C1 segment of cervical spinal cord (tissue), 14 donors: ENCODE data around the gene KANTR.

Experiments
- DNase-seq, 14 donors: peaks; one replicate each; lab custom pipeline; 2025; lab: John Stamatoyannopoulos, UW

The KANTR gene

DNA sequence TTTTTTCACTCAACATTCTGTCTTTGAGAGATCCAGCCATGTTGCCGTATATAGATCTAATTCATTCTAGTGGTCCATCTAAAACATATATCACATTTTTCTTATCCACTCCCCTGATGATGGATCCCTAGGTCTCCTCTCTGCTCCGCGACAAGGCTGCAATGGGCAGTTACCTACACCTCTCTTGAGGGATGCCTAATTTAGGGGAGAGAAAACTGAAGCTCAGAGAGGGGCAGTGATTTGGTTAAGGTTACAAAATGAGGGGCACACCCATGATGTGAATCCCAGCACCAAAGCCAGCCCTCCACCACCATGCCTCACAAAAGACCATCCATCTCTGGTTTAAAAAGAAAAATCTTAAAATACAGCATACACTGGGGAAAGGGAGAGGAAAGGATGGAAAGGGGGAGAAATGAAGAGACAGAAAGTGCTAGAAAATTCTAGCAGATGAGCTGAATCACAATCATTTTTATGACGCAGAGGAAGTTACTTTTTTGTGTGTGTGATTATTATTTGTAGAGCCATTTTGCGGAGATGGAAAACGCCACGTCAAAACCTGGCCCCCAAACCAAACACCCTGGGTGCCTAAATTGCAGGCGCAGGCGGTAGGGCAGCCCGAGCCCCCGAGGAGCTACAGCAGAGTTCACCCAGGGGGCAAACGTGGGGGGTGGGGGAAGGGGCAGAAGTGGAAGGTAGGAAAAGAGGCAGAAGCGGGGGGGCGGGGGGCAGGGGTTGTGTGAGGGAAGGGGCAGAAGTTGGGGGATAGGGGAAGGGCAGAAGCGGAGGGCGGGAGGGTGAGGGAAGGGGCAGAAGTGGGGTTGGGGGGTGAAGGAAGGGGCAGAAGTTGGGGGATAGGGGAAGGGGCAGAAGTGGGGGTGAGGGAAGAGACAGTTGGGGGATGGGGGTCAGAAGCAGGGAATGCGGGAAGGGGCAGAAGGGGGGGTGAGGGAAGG lies 13.0 kb upstream of the KANTR start:
- peak in 1 of 14 donors; percentile 8 for DNase-seq

DNA sequence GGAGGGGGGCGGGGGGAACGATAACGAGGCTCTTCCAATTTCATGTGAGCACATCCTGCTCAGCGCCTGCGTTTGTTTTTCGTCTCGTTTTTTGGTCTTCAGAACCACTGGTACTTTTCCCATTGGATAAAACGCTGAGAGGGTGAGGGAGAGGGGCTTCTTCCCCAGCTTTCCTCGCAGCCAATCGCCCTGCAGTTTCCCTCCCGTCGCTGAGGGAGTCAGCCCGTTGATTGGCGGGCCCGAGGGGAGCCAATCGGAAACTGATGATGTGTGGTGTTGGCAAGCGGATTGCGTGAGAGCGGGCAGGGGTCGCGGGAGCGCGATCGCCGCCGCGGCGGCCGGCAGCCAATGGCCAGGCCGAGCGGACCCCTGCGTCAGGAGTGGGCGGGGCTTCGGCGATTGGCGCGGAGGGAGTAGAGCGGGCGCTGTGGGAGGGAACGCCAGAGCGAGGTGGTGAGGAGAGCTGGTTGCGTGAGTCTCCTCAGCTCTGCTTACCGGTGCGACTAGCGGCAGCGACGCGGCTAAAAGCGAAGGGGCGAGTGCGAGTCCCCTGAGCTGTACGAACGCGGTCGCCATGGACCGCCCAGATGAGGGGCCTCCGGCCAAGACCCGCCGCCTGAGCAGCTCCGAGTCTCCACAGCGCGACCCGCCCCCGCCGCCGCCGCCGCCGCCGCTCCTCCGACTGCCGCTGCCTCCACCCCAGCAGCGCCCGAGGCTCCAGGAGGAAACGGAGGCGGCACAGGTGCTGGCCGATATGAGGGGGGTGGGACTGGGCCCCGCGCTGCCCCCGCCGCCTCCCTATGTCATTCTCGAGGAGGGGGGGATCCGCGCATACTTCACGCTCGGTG lies 11.8 kb upstream of the KANTR start, which contains the start of gene TSPYL2:
Gene TSPYL2 (plus strand): TSS at position 443 of the 848 bp plus-strand sequence. CDS start 132 bp downstream, at position 575.
- DNase-seq = peak; percentile 49 to 95 (median 87)

DNA sequence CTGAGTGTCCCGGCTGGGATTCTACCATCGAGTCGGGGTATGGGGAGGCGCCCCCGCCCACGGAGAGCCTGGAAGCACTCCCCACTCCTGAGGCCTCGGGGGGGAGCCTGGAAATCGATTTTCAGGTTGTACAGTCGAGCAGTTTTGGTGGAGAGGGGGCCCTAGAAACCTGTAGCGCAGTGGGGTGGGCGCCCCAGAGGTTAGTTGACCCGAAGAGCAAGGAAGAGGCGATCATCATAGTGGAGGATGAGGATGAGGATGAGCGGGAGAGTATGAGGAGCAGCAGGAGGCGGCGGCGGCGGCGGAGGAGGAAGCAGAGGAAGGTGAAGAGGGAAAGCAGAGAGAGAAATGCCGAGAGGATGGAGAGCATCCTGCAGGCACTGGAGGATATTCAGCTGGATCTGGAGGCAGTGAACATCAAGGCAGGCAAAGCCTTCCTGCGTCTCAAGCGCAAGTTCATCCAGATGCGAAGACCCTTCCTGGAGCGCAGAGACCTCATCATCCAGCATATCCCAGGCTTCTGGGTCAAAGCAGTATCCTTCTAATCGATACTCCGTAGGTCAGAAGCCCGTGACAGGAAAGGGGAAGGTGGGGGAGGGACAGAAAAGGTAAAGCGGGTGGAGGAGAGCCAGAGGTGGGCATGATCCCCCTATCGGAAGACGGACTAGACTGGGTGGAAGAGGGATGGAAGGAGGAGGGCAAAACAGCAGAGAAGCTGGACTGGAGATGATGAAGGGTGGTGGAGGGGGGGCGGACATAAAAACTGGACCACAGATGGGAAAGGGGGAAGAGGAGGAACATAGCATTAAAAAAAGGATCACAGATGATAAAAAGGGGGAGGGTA lies 10.9 kb upstream of the KANTR start:
- peak in 1 of 14 donors; percentile 19 for DNase-seq

DNA sequence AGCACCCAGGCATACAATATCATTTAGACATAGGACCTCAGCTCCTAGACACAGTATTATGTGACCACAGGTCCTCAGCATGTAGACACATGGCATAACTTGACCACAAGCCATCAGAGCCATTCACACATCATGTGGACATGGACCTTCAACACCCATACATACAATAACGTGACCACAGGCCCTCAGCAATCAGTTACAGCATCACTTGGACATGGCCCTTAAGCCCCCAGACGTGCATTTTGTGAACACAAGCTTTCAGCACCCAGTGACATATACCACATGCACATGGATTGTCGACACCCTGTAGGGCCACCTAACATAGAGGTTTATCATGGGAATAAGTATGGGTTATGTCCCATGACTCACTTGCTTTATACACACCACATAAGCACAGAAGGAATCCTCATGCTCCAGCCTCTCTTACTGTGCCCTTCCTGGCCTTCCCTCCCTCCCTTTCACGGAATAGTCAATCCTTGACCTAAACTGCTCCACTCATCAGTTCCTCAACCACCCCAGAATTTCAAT lies 9.8 kb upstream of the KANTR start:
- peak in 1 of 14 donors; percentile 11 for DNase-seq

DNA sequence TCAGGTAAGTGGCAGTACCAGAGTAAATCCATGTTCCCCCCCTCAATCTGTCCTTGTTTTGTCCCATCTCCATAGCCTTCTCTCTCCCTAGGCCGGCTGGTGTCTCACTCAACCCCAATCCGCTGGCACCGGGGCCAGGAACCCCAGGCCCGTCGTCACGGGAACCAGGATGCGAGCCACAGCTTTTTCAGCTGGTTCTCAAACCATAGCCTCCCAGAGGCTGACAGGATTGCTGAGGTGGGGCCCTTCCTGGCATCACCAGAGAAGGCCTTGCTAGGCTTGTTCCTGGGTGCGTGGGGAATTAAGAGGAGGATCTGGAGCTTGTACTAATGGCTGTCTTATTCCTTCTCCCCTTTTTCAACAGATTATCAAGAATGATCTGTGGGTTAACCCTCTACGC lies 9.1 kb upstream of the KANTR start:
- DNase-seq = no peak

DNA sequence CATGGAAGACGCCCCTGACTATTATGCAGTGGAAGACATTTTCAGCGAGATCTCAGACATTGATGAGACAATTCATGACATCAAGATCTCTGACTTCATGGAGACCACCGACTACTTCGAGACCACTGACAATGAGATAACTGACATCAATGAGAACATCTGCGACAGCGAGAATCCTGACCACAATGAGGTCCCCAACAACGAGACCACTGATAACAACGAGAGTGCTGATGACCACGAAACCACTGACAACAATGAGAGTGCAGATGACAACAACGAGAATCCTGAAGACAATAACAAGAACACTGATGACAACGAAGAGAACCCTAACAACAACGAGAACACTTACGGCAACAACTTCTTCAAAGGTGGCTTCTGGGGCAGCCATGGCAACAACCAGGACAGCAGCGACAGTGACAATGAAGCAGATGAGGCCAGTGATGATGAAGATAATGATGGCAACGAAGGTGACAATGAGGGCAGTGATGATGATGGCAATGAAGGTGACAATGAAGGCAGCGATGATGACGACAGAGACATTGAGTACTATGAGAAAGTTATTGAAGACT lies 8.2 kb upstream of the KANTR start:
- DNase-seq = no peak

DNA sequence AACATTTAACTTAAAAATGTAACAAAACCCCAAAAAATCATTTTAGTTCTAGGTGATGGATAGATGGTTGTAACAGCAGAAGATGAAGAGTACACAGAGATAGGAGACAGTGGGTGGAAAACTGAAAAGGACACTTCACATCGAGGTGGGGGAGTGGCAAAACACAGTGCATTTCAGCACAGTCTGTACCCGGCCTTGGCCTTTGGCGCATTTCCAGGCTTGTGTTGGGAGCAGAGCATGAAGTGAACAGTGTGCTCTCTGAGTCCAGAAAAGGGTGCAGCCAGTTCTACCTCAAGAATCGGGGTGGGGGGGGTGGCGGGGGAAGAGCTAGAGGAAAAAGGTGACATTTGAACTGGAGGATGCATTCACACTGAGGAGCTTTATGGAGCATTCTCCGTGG lies 7.5 kb upstream of the KANTR start:
- DNase-seq = peak in 2 of 14 donors; percentile 18 to 48

DNA sequence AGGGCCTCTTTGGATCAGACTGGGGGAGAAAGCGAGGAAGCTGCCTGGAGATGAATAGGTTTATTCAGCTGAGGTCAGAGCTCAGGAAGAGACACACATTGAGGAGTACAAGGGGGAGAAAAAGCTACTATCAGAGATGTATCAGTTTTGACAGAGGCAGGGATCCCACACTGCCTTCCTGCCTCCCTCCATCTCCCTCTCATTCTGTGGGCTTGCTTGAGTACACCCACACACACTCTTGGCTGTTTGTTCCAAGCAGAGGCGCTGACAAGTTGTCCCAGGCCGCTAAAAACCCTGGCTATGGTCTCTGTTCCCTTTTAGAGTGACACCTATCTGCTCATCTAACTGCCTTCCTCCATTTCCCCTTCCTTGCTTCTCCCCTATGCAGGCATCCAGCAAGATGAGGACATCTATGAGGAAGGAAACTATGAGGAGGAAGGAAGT lies 6.5 kb upstream of the KANTR start:
- no peak for DNase-seq

DNA sequence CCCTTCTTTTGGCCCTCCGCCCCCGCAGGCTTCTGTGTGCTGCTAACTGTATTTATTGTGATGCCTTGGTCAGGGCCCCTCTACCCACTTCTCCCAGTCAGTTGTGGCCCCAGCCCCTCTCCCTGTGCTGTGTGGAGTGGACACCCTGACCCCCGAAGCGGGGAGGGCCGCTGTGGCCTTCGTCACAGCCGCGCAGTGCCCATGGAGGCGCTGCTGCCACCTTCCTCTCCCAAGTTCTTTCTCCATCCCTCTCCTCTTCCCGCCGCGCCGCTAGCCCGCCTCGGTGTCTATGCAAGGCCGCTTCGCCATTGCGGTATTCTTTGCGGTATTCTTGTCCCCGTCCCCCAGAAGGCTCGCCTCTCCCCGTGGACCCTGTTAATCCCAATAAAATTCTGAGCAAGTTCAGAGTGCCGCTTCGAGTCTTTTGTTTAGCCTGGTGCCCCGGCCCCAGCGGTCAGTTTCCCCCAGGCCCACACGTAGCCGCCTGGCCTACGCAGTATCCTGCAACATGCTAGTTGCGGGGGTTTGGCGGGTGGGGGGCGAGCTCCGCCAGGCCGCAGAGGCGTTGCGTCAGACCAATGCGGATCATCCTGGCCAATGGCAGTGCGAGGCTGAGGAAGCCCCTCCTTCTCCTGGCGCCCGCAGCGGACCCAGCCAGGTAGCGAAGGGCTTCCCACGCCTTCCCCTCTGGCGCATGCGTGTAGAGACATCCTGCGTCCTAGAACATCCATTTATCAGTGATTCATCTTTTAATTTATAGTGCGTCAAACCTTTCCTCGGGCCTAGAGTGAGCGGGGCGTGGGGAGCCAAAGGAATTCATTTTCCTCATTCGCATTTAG lies 5.6 kb upstream of the KANTR start:
- peak in 7 of 14 donors; percentile 3 to 90 (median 38) for DNase-seq

DNA sequence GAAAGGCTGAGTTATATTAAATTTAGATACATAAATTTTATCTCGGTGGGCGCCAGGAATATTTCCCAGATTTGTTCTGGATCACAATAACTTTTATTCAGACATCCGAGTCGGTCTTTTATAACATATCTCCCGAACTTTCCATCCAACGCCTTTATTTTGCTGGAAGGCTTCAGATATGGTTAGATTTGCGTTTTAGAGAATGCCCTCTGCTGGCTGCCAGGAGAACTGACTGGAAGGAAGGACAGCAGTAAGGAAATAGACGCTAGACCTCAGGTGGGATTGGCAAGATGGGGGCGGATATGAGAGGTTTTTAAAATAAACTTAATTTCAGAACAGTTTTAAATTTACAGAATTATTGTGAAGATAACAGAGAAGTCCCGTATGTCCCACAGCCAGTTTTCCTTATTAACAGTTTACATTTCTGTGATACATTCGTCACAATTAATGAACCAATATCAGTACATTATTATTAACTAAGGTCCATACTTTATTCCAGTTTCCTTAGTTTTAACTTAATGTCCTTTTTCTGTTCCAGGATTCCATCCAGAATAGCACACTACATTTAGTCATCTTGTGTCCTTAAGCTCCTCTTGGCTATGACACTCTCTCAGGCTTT lies 4.6 kb upstream of the KANTR start:
- peak in 2 of 14 donors; percentile 9 to 61 for DNase-seq

DNA sequence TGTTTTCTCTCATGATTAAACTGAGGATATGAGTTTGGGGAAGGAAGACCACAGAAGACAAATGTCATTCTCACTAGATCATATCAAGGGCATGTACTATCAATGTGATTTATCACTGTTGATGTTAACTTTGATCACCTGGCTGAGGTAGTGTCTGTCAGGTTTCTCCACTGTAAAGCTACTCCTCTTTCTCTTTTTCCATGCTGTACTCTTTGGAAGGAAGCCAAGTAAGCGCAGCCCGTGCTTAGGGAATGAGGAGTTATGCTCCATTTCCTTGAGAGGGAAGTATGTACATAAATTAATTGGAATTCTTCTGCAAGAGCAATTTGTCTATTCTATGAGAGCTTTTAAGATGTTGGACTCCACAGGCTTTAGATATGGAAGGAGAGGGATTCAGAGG lies 4.0 kb upstream of the KANTR start:
- no peak for DNase-seq

DNA sequence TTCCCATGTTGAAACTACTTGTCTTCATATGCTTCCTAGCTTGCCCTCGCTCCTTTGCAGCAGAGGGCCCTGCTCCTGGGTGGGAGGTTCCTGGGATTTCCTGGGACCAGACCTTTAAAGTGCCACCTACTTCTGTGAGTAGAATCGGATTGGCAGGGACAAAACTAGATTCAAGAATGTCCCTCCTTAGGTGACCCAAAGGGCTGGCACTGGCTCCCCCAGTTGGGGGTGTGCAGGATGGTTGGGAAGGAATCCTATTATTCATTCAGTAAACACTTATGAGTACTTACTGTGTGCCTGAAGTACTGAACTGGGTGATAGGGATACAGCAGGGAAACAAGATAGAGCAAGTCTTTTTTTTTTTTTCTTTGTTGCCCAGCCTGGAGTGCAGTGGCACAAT lies 2.6 kb upstream of the KANTR start:
- DNase-seq = no peak

DNA sequence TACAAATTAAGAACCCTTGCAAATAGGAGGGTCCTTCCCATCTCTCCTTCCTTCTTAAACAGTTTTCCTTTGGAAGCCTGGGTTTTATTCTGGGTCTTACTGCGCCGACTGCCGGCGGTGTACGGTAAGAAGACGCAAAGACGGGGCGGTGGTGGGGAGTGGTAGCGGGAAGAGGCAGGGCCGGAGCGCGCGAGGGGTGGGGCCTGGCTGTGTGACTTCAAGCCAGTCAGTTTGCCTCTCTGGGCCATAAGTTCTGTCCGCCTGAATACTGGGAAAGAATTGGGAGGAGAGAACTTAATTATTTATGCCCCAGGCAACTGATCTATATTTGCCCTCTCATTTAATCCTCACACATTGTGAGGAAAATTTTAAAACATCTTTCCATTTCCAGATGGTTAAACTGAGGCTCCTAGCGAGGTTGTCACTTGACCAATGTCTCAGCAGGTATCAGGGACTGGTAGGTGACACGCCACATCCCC lies 726 bp upstream of the KANTR start:
- peak in 6 of 14 donors; percentile 3 to 68 (median 32) for DNase-seq

DNA sequence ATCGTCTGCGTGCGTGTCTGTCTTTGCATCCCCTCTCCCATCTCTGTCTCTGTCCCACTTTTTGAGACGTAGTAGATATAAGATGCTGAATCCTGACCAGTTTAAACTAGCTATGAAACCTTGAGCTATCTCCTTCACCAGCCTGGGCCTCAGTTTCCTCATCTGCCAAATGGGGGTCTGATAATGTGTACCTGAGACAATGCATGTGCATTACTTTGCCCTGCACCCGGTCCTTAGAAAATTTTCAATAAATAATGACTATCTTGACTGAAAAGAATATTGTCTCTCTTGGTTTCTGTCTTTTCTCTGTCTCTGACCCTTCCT lies 602 bp downstream of the KANTR start:
- DNase-seq = no peak

DNA sequence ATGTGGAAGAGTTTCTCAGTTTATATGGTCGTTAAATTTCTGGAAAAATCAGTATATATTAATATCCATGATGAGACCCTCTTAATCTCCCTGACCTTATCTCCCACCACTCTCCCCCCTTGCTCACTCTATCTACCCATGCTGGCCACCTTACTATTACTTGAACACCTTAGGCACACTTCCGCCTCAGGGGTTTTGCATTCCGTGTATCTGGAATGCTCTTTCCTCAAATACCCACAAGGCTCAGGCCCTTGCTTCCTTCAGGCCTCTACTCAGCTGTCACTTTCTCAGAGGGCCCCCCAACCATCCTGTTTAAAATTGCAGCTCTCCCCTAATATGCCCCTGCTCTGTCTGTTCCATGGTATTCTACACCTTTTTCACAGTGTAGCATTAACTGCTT lies 1.9 kb downstream of the KANTR start:
- no peak for DNase-seq

DNA sequence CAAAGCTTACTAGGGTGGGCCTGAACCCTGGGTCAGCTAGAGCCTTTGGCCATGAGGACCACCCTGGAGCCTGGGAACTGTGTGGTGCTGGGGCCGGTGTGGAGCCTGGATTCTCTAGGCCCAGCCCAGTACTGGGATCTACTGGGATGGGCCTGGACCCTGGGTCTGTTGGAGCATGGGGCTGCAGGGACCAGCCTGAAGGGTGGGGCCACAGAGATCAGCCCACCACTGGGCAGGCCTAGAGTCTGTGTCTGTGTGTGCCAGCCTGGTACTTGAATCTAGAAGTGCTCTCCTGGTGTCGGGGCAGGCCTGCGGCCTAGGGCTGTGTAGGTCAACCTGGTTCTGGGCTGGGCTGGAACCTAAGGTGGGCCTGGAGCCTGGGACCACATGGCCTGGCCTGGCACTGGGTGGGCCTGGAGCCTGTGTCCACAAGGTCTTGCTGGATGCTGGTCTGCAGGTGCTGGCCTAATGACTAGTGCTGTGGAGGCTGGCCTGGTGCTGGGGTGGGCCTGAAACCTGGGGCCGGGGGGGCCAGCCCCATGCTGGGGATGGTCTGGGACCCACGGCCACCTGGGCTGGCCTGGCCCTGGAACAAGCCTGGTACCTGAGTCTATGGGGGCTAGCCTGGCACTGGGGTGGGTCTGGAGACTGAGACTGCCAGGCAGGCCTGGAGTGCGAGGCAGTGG lies 21.1 kb downstream of the KANTR start:
- DNase-seq = no peak

DNA sequence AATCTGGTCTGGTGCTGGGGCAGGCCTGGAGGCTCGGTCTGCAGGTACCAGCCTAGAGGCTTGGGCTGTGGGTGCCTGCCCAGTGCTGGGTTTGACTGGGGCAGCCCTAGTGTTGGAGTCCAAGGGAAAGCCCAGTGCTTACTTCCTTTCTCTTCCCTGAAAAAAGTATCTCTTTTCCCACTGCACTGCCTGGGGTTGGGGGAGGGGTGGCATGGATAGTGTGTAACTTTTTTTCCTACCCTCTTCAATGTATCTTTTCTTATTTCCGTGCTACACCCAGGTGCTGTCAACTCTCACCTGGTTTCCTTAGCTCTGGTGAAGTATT lies 21.6 kb downstream of the KANTR start:
- no peak for DNase-seq

DNA sequence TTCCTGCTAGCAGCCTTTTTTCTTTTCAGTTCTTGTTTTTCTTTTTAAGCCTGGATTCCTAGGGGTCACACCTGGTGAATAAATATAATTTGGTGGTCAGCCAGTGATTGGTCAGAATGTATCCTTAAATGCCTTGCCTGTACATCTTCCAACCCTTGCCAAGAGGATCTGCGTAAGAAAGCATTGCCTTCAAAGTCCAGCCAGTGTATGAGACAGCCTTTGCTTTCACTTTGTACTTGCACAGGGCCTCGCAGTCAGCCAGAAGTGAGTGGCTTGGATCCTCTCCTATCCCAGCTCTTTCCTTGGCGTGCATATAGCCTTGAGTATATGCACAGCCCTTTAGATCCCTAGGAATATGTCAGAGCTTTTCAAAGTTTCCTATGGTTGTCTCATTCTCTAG lies 22.2 kb downstream of the KANTR start:
- DNase-seq = no peak

DNA sequence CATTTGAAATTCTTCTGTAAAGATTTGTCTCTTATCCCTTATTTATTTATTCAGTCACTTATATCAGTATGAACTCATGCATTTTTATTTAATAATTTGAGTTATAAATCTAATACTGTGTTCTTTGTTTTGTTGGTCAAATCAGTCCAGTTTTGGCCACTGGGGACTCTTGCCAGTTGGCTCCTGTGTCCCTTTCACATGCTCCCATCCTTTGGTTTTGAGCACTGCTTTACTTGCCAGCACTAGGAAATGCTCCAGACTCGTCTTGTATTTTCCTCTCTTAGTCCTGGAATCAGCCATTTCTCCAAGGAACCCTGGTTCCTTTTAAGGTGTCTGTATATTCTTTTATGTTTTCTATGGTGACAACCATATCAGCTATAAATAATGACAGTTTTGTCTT lies 28.1 kb downstream of the KANTR start:
- peak in 1 of 14 donors; percentile 31 for DNase-seq
